B cell (primary cell): ENCODE measurements around the gene CMC2. TPM values are rescaled to one million over a fixed set of nuclear protein-coding genes. Genes with fewer than 3 reads are reported as not detected.

Experiments used
- ATAC-seq: fragments of 200-7000 bp; cut with Tn5 transposase; one replicate; pipeline ENCODE4 v1.10.0; 2021; ENCODE audit warnings: low read depth, mild to moderate bottlenecking, moderate number of reproducible peaks, moderate library complexity
- CTCF ChIA-PET: fragments of 350-600 bp; sonication (Branson Sonifier 250); formaldehyde crosslinking; loops from one replicate; lab custom pipeline; 2021; ENCODE audit warnings: antibody characterized with exemption, inconsistent platforms; lab: Charles Lee
- POLR2A ChIA-PET: fragments of 350-600 bp; sonication (Branson Sonifier 250); formaldehyde crosslinking; loops from one replicate; lab custom pipeline; 2021; ENCODE audit warnings: antibody characterized with exemption; lab: Charles Lee
- DNase-seq: peaks from one replicate; pipeline ENCODE4 v3.0.0; 2013
- H2AFZ ChIP-seq: 2 replicates; pipeline ENCODE4 v1.6.1; 2012; ENCODE audit warnings: mild to moderate bottlenecking, low read depth, low read length; ENCODE audit not compliant: insufficient read depth, poor library complexity, severe bottlenecking
- H3K27ac ChIP-seq, 2 donors: 1 replicate in 1 of 2; 2 replicates in 1 of 2; pipeline ENCODE4 v1.5.1; 2012 to 2013; ENCODE audit warnings: low read length in 2 of 2, mild to moderate bottlenecking in 2 of 2, moderate library complexity in 1 of 2
- H3K27me3 ChIP-seq, 4 experiments: fragments of 200-600 bp in 1 of 4; sonication (generic) in 1 of 4; replicated peaks in 1 of 4; 1 replicate in 2 of 4; 2 replicates in 2 of 4; pipeline versions ENCODE4 v1.6.1 to v1.7.0; 2013 to 2016; ENCODE audit warnings: low read length in 3 of 4, mild to moderate bottlenecking in 2 of 4, mixed read lengths in 1 of 4, moderate library complexity in 1 of 4; ENCODE audit not compliant: insufficient read depth in 4 of 4, control insufficient read depth in 3 of 4; ENCODE audit errors: control extremely low read depth in 1 of 4
- H3K36me3 ChIP-seq, 2 experiments: replicated peaks in 1 of 2; 1 replicate in 1 of 2; 2 replicates in 1 of 2; pipeline versions ENCODE4 v1.6.1 to v1.7.1; 2013; ENCODE audit warnings: low read length in 1 of 2; ENCODE audit not compliant: insufficient read depth in 2 of 2, control insufficient read depth in 1 of 2; ENCODE audit errors: control extremely low read depth in 1 of 2, extremely low read depth in 1 of 2
- H3K4me1 ChIP-seq, 2 donors: fragments of 200-600 bp in 1 of 2; sonication (generic) in 1 of 2; 1 replicate in 1 of 2; 2 replicates in 1 of 2; pipeline versions ENCODE4 v1.5.1 to v1.6.1; 2013 to 2017; ENCODE audit warnings: low read length in 2 of 2; ENCODE audit not compliant: control insufficient read depth in 2 of 2, insufficient read depth in 2 of 2
- H3K4me2 ChIP-seq: replicated peaks from 2 replicates; pipeline ENCODE3; 2012; ENCODE audit warnings: mild to moderate bottlenecking, low read depth, low read length; ENCODE audit not compliant: poor library complexity, severe bottlenecking
- H3K4me3 ChIP-seq, 5 experiments: fragments of 200-600 bp in 1 of 5; sonication (generic) in 1 of 5; 1 replicate in 3 of 5; 2 replicates in 2 of 5; pipeline versions ENCODE4 v1.5.1 to v1.7.0; 2011 to 2016; ENCODE audit warnings: low read length in 4 of 5, mild to moderate bottlenecking in 4 of 5, low read depth in 2 of 5, control low read depth in 1 of 5, moderate library complexity in 1 of 5; ENCODE audit not compliant: insufficient read depth in 1 of 5; ENCODE audit errors: control extremely low read depth in 1 of 5, extremely low read depth in 1 of 5
- H3K79me2 ChIP-seq: fragments of 200-600 bp; sonication (generic); one replicate; pipeline ENCODE4 v1.6.0; 2016; ENCODE audit warnings: low read length; ENCODE audit not compliant: control insufficient read depth, insufficient read depth
- H3K9ac ChIP-seq: fragments of 200-600 bp; sonication (generic); 2 replicates; pipeline ENCODE4 v1.6.1; 2017; ENCODE audit warnings: mild to moderate bottlenecking, low read length, moderate library complexity
- H3K9me3 ChIP-seq, 3 donors: one replicate each; pipeline versions ENCODE4 v1.6.1 to v1.7.1; 2013; ENCODE audit warnings: low read length in 2 of 3; ENCODE audit not compliant: control insufficient read depth in 2 of 3, insufficient read depth in 1 of 3; ENCODE audit errors: control extremely low read depth in 1 of 3
- H4K20me1 ChIP-seq: 2 replicates; pipeline ENCODE4 v1.6.0; 2012; ENCODE audit warnings: mild to moderate bottlenecking, low read length; ENCODE audit not compliant: insufficient read depth, control insufficient read depth, poor library complexity, severe bottlenecking
- H3K27ac Mint-ChIP-seq: one replicate; pipeline ENCODE4 v1.8.0; 2021; ENCODE audit warnings: mixed read lengths
- H3K27me3 Mint-ChIP-seq: one replicate; pipeline ENCODE4 v1.8.0; 2021; ENCODE audit warnings: mixed read lengths
- H3K4me1 Mint-ChIP-seq: one replicate; pipeline ENCODE4 v1.8.0; 2021; ENCODE audit warnings: mixed read lengths
- H3K4me3 Mint-ChIP-seq: one replicate; pipeline ENCODE4 v1.8.0; 2021; ENCODE audit warnings: mixed read lengths
- H3K9me3 Mint-ChIP-seq: one replicate; pipeline ENCODE4 v1.8.0; 2022; ENCODE audit warnings: mixed read lengths; ENCODE audit not compliant: insufficient read depth
- EZH2 ChIP-seq: IDR thresholded peaks from 2 replicates; pipeline ENCODE4 v1.6.1; 2012; ENCODE audit warnings: borderline replicate concordance, low read depth, mild to moderate bottlenecking, moderate library complexity, low read length; ENCODE audit not compliant: insufficient read depth, poor library complexity, severe bottlenecking
- WGBS: methylation state at CpG from one replicate; pipeline ENCODE4 v1.1.5; 2013; ENCODE audit warnings: missing lambda C conversion rate; ENCODE audit not compliant: insufficient coverage; 5-methylcytosine and 5-hydroxymethylcytosine counted together
- intact Hi-C: fragments of 100-400 bp; cut with micrococcal nuclease; formaldehyde crosslinking; loops from one replicate; pipeline ENCODE4 v1.10.0; 2022
- polyA plus RNA-seq: library from polyadenylated mRNA; depleted of rRNA; stranded (reverse); fragments of >200 nt; gene quantifications from 2 replicates; pipeline ENCODE4 v1.2.3, GENCODE V29; 2012
- total RNA-seq, 2 donors: library from RNA; stranded (reverse); fragments of 120-200 nt in 1 of 2; gene quantifications; 1 replicate in 1 of 2; 2 replicates in 1 of 2; pipeline versions ENCODE4 v1.2.3 to v1.2.4, GENCODE V29; 2013 to 2022
- TF ChIP-seq, protein P1 (sequence below): fragments of 200-600 bp; IDR thresholded peaks from one replicate; pipeline ENCODE4 v1.8.0; 2022; ENCODE audit warnings: antibody characterized with exemption, mild to moderate bottlenecking

CMC2 gene
- total and polyA plus RNA-seq, 2 donors (not counting 1 experiment from before 2014, with no cell fraction given): 21.4 to 40.8 TPM

DNA sequence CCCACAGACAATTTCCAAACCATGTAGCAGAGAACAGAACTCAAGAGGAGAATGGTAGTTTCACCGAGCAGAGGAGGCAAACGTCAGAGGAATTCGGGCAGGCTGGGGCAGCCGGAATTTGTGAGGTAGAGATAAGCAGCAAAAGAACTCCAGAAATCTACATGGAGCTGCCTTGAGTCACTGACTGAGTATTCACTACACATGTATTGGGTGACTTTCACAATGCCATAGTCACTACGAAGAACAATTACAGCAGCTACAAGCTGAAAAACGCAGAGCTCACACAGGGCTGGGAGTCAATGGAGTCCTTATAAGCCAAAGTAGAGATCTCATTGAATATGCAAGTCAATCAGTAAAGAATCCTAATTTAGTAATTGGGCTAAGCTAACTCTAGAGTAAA lies 13.4 kb downstream of the CMC2 start:
- Histone ChIP-seq H3K4me2 (no peak overlapping the region), H3K79me2 (peaks cover 72% of the 10 kb centered on the region), H4K20me1 (no peaks in the 10 kb centered on the region), H2AFZ (no peak overlapping the region), H3K9me3 (no peaks in the 10 kb centered on the region), H3K4me1 (peaks cover 4 to 5% of the 10 kb centered on the region in 2 donors), H3K9ac (no peak overlapping the region), H3K27ac (no peak overlapping the region), H3K4me3 (no peak overlapping the region), H3K36me3 (peaks cover 0 to 8% of the 10 kb centered on the region in 2 experiments), H3K27me3 (no peaks in the 10 kb centered on the region)
- intact Hi-C loops: no loop called here
- Mint-ChIP-seq H3K4me1 (peaks cover 20% of the 10 kb centered on the region), H3K27me3 (no peaks in the 10 kb centered on the region), H3K4me3 (no peak overlapping the region), H3K9me3 (no peaks in the 10 kb centered on the region), H3K27ac (no peak overlapping the region)
- ChIA-PET POLR2A (interaction anchor here (0.6 kb wide), 1 partner anchor 20 kb away, joined by 3 read pairs; no protein-coding TSS in a partner anchor), CTCF (no interaction called here)
- no peak for DNase-seq
- ATAC-seq: no peak
- TF ChIP-seq EZH2: no peak
- WGBS: 100% methylated on average over 2 of the region's 6 CpGs

DNA sequence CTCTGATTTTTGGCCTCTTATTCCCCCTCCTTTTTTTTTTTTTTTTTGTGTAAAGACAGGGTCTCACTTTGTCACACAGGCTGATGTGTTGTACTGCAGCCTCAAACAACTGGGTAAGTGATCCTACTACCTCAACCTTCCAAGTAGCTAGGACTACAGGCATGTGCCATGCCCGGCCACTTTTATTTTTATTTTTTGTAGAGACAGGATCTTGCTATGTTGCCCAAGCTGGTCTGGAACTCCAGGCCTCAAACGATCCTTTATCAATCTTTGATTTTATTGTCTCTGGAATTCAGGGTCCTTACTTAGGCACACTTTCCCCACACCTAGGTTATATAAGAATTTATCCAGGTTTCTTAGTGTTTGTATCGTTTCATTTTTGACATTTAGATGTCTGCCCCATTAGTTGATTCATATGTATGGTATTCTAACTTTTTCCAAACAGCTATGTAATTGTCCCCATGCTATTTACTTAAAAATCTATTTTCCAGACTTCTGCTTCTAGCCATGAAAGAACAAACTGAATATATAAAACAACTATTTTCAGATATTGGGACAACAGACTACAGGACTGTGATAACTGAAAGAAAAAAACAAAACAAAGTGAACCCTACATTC lies 13.9 kb downstream of the CMC2 start:
- no peak overlapping the region for H3K9ac ChIP-seq

More for the DNA sequence above, 13.9 kb downstream of the CMC2 start:
- POLR2A ChIA-PET: no interaction called here
- Mint-ChIP-seq H3K27ac (no peak overlapping the region), H3K4me1 (peaks cover 15% of the 10 kb centered on the region), H3K27me3 (no peaks in the 10 kb centered on the region), H3K9me3 (no peaks in the 10 kb centered on the region), H3K4me3 (no peak overlapping the region)
- Histone ChIP-seq H3K4me2 (no peak overlapping the region), H3K36me3 (peaks cover 0 to 8% of the 10 kb centered on the region in 2 experiments), H3K4me3 (no peak overlapping the region), H3K9me3 (no peaks in the 10 kb centered on the region), H2AFZ (no peak overlapping the region), H3K79me2 (peaks cover 66% of the 10 kb centered on the region), H4K20me1 (no peaks in the 10 kb centered on the region), H3K27ac (no peak overlapping the region), H3K4me1 (peaks cover under 1 to 1% of the 10 kb centered on the region in 2 donors), H3K27me3 (no peaks in the 10 kb centered on the region)
- no peak for DNase-seq
- no peak for TF ChIP-seq EZH2
- TF ChIP-seq, protein P1, sequence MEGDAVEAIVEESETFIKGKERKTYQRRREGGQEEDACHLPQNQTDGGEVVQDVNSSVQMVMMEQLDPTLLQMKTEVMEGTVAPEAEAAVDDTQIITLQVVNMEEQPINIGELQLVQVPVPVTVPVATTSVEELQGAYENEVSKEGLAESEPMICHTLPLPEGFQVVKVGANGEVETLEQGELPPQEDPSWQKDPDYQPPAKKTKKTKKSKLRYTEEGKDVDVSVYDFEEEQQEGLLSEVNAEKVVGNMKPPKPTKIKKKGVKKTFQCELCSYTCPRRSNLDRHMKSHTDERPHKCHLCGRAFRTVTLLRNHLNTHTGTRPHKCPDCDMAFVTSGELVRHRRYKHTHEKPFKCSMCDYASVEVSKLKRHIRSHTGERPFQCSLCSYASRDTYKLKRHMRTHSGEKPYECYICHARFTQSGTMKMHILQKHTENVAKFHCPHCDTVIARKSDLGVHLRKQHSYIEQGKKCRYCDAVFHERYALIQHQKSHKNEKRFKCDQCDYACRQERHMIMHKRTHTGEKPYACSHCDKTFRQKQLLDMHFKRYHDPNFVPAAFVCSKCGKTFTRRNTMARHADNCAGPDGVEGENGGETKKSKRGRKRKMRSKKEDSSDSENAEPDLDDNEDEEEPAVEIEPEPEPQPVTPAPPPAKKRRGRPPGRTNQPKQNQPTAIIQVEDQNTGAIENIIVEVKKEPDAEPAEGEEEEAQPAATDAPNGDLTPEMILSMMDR: no peak
- WGBS: no CpG with 5 or more reads among the region's 3 CpGs
- intact Hi-C loops: no loop called here
- no peak for ATAC-seq
- CTCF ChIA-PET: no interaction called here
